Left renal pelvis (tissue), 4 donors: Measurements from ENCODE around the gene TCF7L2. TPM values are rescaled to one million over a fixed set of nuclear protein-coding genes. Genes with fewer than 3 reads are reported as not detected.

Experiments used
- DNase-seq, 4 donors: peaks; one replicate each; pipeline ENCODE4 v3.0.0-alpha.2; 2013; ENCODE audit warnings: low read depth in 4 of 4, low spot score in 3 of 4
- polyA plus RNA-seq, 4 donors: library from polyadenylated mRNA; unstranded; fragments of 120-200 nt; gene quantifications; one replicate each; pipeline ENCODE4 v1.2.1, GENCODE V29; 2013; ENCODE audit not compliant: insufficient read length in 4 of 4

TCF7L2 gene
- polyA plus RNA-seq, 4 donors, result 41.2 to 52.3 (median 48.3) TPM

DNA sequence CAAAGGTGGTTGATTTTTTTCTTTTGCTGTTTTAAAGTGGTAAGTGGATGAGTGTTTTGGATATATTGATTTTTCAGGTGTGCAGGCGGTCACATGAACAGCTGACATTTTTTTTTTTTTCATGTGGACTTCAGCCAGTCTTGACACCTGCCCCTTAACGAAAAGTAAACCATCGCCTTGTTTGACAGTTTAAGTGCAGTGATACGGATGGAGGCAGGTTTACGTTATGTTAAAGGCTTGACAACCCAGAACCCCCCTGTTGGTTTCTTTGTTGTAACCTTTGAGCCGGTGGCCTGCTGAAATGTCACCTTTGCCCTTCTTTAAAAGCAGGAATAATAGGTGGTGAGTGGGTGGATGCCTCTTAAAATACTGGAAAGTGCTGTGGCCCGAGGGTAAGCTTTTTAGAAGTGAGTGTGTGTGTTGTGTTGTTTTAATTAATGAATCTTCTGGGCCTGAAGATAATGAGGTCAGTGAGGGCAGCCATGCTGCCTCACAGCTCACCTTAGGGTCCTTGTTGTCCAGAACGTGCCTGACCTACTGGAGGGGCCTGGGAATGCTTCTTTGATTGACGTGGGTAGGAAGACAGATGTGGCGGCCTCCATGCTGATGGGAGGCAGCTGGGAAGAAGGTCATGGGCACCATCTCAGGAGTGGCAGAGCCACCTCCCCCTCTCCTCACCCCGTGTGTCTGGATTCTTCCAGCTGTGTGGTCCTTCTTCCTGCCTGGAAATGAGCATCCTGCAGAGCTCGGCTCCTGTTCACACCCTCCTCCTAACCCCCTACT is 69.8 kb downstream of the TCF7L2 start:
- no peak for DNase-seq

DNA sequence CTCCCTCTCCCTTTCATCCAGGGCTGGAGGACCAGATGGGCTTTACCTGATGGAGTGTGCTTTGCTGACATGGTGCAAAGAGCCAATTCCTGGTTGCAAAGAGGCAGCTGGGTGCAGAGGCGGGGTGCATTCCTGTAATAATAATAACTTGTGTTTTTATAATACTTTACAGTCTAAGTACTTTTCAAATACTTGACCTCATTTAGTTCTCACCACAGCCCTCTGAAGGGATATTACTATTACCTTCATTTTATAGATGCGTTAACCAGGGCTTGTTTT is 70.4 kb downstream of the TCF7L2 start:
- DNase-seq, result no peak

DNA sequence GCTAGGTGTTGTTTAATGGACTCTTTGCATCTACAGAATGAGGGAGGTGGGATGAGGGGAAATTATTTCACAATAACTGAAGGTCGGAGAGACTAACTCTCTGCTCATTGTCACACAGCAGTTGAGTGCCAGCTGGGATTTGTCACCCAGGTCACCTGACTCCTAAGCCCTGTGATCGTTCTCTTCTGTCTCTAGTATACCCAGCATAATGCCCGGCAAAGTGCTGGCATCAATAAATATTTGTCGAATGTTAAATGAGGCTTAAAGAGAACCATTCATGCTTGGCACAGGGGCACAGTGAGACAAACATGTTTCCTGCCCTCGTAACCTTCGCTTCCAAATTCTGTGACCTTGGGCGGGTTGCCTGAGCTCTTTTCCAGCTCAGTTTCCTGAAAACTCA is 70.8 kb downstream of the TCF7L2 start:
- no peak for DNase-seq

DNA sequence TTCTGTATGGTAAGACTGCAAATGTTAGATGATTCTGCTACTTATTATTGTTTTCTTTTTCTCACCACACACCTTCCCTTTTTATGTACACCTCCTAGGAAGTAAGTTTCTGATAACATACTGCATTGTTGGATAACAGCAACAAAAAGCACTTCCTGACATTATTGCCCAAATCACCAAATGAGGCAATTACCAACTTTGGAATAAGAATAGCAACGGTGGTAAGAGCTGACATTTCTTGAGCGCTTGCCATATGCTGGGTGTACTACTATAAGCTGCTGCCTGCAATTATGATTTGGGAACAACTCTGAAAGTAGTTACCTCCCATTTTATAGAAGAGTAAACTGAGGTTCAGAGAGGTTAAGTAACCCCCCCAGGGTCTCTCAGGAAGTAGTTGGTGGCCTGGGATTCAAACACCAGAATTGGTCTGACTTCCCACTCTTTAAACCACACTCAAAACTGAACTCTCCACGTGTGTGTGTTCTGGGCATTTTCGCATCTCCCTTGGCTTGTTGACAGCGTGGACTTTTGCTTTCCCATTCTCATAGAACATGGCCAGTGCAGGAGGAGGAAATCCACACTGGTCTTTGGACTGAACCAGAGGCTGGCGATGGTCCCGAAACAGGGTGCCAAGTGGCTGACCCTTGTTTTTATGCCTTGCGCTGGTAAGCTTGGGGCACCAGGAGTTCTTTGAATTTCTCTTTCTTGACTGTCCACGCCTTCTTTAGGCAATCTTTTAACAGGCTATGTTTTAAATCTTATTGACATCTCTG is 71.4 kb downstream of the TCF7L2 start:
- DNase-seq, result no peak

DNA sequence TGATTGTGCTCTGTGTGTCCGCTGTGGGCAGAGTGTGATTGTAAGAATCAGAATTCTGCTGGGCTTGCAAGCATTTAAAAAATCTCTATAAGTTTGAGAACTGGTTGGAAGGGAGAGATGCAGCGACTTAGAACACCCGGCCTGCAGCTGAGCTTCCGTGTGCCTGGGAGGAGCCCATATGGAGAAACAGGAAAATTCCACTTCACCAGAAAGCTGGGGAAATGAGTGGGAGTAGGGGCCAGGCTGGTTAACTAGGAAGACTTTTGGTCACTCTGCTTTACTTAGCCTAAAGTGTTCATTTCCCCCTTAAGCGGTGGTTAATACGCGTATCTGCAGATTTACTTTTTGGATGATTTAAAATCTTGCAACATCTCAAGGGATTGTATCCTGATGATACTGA is 72.2 kb downstream of the TCF7L2 start:
- no peak for DNase-seq

DNA sequence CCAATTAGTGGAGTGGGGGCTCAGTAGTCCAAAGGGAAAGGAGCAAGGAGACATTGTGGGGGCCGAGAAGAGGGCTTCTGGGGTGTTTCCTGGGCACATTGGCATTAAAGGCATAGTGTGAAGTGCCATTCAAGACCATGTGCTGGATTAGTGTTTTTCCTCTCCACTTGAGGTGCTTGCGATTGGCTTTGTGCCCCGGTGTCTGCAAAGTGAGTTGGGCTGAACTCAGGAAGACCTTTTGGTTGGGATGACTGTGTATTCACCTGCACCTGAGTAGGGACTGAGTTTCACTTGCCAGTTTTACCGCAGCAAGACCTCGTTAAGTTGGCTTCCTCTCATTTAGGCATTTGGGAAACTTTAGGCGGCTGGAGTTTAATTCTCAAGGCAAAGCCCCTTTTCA is 73.0 kb downstream of the TCF7L2 start:
- DNase-seq, result no peak

DNA sequence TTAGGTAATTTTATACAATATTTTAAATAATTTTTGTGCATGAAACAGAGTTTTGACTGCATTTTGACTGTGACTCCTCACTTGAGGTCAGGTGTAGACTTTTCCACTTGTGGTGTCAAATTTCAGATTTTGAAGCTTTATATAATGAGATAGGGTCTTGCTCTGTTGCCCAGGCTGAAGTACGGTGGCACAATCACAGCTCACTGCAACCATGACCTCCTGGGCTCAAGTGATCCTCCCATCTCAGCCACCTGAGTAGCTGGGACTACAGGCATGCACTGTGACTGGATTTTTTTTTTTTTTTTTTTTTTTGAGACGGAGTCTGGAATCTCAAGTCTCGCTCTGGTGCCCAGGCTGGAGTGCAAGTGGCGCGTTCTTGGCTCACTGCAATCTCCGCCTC is 74.9 kb downstream of the TCF7L2 start:
- no peak for DNase-seq

DNA sequence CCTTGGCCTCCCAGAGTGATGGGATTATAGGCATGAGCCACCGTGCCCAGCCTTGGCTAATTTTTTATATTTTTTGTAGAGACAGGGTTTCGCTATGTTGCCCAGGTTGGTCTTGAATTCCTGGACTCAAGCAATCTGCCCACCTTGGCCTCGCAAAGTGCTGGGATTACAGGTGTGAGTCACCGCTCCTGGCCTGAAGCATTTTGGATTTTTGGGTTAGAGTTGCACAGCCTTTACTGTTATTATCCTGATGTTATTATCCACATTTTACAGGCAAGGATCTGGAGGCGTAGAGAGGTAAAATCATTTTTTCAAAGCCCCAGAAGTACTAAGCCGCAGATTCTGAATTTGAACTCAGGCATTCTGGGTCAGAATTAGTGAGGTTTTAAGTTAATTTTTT is 75.4 kb downstream of the TCF7L2 start:
- no peak for DNase-seq

DNA sequence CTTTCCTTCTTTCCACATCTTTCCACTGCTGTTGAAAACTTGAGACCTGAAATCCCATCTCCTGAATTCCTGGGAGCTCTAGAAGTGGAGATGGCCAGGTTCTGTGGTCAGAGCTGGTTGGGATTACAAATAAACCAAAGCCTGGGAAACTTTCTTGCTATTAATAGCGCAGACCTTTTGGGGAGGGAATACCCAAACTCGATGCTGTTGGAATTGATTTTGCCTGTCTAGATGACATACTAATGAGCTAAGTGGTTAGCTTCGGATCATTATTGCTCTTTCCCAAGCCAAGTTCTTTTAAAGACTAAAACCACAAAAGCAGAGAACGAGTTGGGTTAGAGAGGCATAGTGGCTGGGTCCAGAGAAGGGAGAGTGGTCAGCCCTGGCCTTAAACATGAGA is 76.6 kb downstream of the TCF7L2 start:
- no peak for DNase-seq

DNA sequence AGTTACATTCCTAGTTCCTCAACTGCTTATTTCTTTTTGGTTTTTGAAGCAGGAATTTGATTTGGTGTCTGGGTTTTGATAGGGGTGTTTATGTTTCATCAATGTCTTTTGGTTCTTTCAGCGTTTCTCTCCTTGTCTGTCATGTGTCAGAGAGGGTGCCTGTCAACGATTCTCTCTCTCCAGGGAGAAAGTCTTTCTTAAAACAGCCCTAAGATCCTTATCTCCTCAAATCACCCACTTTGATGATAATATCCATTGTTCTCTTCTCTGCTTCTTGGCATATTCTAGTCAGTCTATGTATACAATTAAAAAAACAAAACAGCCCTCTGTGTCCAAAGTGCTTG is 77.2 kb downstream of the TCF7L2 start:
- no peak for DNase-seq

DNA sequence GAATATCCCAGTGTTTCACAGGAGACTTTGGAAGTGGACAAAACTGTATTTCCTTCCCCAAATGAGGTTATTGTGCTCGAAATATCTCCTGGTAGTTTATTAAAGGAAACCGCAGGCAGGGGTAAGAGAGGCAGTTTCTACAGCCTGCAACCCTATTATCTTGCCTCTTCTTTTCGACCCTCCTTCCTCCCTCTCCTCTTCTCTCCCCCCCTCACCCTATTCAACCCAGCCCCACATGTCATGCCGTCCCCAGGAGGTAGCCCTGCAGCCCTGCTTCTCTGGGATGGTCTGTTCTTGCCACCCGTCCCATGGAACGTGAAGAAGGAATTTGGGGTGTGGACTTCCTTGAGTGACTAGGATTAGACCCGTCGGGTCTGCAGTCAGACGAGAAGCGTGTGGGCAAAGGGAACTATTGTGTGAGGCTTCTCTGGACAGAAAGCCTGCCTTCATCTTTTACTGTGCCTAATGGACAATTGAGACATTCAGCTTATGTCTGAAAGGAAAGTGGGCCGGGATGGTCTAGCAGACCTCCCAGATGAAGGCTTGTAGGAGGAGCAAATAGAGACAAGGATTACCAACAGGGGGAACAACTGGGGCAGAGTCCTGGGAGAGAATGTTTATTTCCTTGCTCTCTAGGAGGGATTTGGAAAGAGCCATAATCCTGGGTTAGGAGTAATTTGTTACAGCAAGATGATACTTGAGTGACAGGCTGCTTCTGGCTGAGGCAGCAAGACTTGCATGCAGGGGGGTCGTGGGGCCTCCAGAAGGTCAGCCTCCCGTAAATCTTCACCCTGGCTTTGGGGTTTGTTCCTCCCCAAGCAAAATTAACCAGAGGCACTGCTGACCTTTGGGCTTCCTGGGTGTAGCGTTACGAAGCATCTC is 77.8 kb downstream of the TCF7L2 start:
- DNase-seq, result no peak

DNA sequence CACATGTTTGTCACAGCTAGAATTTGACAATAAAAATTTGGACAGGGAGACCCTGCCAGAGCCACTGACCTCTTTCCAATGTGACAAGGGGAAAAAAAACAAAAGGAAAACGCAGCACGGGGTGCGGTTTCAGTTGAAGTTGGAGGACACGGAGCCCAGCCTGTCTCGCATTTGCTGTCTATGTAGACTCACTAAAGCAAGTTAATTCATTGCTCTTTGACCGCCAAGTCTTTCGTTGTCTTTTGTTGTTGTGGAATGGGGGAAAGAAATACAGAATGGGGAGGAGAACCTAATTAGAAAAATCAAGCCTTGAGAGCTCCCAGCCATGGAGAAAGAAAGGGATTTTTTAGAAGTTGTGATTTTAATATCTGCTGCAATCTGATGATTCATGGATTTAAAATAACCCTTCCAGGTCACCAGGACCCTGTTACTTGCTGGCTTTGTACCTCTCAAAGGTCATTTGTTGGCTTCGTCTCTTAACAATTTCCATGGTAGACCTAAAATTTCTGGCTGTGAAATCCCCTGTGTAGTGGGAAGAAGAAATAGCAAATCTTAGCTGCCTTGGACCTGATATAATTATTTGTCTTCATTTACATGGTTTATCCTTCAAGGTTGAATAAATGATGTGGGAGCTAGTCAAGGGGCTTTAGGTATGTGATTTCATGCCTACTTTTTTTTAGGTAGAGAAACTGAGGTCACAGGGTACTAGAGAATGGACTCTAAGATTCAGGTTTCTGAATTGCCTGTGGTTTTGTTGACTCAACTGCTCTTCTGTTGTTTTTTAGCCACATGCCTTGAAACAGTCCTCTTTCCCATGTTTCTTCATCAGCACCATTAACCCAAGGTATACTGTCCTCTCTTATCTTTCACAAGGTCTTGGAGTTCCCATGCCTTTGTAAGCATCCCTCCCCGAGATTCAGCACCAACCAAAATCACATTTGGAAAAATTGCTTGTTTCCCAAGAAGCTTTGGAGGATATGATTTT is 78.7 kb downstream of the TCF7L2 start:
- no peak for DNase-seq

DNA sequence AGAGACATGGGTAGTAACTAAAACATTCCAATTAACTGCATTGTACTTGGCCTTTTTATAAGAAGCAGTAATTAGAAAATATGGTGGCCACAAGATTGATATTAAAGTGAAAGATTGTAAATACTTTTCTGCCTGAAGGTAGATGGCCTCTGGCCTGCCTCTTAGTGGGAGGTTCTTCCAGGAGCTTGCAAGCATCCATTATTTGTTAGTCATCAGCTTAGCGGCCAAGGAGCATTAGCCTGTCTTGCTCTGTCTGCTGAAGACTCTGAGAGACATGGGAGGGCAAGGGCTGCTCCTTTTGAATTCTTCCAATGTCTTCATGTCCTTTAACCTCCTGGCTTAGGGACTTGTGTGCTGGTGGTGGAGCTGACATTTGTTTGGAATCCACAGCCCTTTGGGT is 80.4 kb downstream of the TCF7L2 start:
- DNase-seq, result no peak

DNA sequence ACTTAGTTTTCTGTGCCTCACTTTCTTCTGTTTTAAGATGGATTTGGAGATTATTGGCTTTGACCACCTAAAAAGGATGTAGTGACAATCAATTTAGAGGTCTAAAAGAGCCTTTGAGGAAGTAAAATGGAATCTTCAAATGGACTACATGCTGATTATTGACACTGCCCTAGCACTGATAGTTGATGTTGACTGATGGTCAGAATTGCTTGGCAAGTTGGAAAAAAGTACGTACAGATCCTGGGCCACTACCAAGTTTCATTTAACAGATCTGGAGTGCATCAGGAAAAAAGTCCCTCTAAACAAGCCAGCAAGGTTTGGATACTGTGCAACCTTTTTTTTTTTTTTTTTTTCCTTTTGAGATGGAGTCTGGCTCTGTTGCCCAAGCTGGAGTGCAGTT is 81.1 kb downstream of the TCF7L2 start:
- DNase-seq, result no peak

DNA sequence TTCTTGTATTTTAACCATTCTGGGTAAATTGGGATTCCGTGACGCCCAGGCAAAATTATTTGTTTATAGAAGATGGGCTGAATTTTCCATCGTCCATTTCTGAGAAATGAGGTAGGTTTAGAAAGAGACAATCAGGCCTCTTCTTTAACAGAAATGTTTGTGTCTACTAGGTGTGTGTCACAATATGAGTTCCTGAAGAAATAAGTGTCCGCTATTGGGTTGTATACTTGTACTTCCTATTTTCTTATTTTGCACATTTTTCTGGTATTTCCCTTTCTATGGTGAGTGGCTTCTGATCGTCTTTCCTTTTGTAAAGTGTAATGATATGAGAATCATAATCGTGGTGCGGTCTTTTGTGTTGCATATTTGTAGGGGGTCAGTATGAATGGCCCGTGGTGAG is 83.9 kb downstream of the TCF7L2 start:
- DNase-seq, result no peak

DNA sequence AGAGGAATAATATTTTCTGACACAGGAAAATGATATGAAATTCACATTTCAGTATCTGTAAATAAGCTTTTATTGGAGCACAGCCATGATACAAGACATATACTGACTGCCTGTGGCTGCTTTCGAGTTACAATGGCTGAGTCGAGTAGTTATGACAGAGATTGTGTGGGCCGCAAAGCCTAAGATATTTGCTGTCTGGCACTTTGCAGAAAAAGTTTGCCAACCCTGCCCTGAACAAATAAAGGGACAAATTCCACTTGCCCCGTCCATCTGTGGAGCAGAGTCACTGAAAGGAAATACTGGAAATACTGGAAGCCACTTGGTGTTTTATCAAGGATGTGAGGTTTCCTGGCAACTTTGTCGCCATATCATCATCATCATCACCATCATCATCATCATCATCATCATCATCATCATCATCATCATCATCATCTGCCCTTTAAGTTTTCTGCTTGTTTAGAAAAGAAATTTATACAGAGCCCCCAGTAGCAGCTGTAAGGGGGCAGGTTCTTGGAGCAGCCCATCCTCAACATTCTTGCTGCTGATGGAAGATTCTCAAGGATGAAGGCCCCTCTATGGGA is 85.8 kb downstream of the TCF7L2 start:
- DNase-seq, result no peak

DNA sequence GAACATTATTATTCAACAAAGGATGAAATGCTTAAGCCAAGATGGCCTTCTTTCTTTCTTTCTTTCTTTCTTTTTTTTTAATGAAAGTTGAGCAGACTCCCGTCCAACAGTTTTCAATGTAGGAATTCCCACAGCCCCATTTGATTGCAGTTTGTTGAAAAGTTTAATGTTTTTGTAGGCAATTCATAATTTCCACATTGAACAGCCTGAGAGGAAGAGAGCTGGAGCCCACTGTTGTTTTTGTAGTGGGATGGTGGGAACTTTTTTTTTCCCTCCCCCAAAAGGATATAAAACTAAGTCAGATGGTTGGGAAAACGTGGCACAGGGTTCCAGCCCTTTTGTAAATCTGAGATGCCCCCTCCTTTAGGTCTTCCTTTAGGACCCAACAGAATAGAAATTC is 86.6 kb downstream of the TCF7L2 start:
- DNase-seq, result no peak

DNA sequence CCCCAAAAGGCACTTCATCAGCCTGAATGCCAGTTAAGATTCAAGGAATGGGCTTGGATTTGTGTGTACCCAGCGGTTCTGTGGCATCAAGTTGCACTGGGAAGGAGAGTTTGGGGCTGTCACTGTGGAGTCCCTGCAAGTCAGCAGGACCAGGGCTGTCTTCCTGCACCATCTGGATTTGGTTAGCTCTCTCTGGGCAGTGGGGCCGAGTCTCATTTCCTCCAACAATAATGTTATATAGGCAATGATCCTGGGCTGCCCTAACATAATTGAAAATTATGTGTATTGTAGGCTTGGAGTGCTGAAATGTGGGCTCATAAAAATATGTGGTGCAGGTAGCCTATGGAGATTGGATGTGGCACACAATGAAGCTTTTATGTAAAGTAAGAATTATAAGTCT is 87.2 kb downstream of the TCF7L2 start:
- DNase-seq, result no peak

DNA sequence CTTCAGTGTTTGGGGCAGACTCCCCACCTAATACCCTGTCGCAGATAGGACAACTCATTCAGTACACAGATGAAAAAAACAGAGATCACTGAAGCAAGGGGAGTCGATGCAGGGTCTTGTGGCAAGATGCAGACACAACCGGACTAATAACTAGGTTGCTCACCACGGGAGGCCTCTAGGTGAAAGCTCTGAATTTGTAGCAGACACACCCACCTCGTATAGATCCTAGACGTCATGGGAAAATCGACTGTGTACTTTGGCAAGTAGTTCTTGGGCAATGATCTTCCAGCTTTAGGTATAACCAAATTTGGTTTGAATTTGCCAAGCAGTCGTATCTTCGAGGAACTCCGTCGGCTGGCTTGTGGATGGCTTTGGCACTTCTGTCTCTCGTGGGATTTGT is 88.1 kb downstream of the TCF7L2 start:
- no peak for DNase-seq

DNA sequence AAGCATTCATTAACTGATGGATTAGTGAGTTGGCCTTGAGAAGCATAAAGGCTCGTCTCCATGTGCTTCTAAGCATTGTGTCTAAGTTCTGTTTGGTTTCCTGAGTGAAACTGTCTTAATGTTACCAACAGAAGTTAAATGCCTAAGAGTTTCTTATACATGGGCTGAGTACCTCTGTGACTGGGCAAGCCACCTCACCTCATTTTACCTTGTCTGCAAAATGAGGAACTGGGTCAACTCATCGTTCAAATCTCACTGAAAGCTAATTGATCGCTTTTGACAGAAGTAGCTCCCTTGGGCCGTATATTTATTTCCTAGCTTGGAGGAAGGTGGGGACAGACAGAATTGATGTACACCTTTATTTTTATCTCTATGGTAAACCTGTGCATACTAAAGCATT is 88.9 kb downstream of the TCF7L2 start:
- DNase-seq, result no peak
